HG03558 (cell line): Measurements from ENCODE around the gene ARL13B.
"Not testable (repeated sequence)": the region's sequence is repeated elsewhere in the genome, so short reads cannot be mapped to it uniquely, and the experiment has no call there.

Experiments
- ATAC-seq: cut with Tn5 transposase; IDR thresholded peaks from one replicate; pipeline ENCODE4 v1.9.1; 2021; ENCODE audit warnings: moderate number of reproducible peaks; ENCODE audit not compliant: unreplicated experiment; ENCODE audit errors: extremely low read depth

The ARL13B gene

DNA sequence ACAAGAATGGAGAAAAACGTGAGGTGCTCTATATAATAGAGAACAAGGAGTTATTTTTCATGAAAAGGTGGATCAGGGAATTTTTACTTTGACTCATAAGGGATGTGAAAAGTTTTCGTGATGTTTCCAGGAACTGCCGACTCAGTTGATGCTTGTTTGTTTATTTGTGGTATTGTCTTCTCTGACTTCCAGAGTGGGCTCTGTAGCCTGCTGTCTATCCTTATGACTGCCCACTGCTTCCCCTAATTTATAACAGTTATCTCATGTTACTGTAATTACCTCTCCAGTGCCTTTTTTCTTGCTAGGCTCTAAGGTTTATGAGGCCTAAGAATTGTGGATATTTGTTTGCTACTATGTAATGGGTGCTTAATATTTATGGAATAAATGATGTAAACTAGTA is 12.3 kb downstream of the ARL13B start:
- ATAC-seq: no peak

DNA sequence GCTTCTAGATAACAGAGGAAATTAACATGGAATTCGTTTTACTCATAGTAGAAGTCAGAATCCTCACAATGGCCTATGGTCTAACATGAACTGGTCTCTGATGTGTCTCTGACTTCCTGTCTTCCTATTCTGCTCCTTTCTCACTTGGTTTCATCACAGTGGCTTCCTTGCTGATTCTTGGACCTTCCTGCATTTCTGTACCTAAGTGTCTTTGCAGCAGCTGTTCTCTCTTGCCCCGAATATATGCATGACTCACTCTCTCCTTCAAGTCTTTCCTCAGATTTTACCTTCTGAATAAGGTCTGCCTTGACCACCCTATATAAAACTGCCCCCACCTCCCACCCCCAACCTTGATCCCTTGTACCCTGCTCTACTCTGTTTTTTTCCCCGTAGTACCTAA is 14.1 kb downstream of the ARL13B start:
- no peak for ATAC-seq

DNA sequence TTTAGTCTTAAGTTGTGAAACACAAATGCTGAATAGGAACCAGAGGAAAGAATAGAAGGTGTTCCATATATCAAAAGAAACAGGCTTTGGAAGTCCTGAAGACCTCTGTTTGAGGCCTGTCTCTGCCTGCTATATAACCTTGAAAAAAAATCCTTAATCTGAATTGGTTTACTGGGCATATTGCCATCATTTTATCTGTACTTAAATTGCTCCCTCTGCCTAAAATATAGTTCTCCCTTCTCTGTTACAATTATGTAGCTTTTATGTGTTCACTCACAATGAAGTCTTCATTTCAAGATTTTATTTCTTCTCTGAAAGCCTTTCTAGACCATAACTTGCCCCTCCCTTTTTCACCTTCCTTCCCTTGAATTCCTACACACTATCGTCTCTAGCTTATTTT is 21.2 kb downstream of the ARL13B start:
- ATAC-seq: no peak

DNA sequence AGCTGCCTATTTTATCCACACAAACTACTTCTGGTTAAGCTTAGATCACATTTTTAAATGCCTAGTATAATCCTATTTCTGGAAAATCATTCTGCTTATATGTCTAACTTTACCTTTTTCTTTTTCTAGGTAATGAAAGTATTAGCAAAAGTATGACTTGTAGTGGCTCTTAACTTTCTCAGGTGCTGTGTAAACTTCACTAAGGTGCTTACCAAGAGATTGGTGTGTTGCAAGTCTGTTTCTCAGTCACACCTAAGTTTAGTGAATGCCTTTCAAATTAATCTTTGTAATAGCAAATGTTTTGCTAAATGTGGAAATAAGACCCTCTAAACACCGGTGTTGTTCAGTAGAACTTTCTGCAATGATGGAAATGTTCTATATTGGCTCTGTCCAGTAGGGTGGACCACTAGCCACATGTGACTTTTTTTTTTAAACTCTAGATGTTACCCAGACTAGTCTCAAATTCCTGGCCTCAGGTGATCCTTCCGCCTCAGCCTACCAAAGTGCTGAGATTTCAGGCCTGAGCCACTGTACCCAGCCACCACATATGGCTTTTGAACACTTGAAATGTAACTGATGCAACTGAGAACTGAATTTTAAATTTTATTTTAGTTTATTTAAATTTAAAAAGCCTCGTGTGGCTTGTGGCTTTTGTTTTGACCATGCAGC is 22.0 kb downstream of the ARL13B start:
- no peak for ATAC-seq

DNA sequence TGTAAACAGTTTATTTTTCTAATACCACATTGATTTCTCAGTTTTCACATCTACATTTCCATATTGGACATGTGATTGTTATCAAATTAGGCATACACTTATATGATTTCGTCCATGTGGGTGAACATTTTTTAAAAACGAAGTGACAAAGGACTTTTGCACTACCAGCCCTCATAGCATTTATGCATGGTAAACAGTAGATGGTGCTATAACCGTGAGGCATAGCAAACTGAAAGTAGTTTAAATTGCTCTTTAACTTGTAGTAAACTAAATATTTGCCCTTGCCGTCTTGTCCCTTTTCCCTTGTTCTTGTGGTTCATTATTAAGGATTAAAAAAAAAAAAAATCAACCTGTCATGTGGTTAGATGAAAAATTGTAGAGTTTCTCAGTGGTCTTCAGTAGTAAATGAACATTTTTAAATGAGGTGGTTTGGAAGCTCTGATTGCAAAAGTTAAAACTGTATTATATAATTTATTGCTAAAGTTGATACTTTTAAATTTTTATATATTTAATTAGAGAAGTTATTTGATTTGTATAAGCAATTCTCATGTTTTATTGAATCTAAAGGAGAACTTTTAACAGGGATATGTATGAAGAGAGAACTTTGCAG is 24.5 kb downstream of the ARL13B start:
- ATAC-seq: peak; percentile 84

DNA sequence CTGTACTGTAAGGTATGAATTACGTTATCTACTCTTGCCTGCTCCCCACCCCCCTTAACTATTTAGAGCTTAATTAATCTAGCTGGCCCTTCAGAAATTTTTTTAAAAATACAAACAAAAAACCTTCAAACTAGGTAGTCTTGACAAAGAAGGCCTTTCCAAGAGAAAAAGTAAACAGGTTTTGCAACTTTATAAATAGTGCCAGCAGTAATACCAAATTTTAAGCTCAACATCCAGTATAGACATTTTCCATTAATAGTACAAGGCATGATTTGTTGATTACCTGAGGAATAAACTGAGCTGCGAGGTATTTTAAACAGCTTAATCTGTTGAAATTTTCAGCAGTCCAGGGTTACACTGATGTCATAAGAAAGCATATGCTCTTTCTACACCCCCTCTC is 28.3 kb downstream of the ARL13B start:
- no peak for ATAC-seq

DNA sequence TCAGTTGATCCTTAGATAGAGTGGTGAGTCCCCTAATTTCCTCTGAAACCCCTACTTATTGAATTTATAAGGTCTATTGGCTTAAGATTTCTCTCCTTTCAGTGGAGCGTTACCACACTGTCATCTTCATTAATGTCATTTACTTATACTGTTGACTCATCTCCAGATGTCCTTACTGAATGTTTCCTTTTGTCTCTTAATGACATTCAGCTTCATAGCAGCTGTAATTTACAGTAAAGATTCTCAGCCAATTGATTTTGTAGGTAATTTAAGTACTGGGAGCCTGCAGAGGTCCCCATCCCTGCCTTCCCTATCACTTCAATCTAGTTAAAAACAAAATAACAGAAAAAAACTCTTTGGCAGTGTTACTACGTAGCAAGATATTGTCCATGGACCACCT is 29.7 kb downstream of the ARL13B start:
- ATAC-seq: no peak

DNA sequence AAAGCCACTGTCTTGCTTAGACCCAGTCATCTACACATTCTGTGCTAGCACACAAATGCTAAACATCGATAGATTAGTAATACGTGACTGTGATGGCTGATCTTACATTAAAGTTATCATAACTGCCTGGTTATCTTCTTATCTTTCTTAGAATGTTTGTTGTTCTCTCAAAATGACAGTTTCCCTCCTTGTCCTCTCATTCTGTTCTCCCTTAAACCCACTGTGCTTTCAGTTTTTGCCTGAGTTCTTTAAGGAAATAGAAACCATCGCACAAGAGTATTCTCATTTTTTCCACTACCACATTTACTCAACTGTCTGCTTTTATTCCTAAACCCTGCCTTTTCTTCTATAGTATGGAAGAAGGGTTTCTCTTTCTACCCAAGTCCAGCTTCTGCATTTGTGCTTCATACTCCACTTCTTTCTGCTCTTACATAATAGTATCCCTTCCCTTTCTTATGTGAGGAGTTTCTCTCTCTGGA is 31.3 kb downstream of the ARL13B start:
- ATAC-seq: no peak

DNA sequence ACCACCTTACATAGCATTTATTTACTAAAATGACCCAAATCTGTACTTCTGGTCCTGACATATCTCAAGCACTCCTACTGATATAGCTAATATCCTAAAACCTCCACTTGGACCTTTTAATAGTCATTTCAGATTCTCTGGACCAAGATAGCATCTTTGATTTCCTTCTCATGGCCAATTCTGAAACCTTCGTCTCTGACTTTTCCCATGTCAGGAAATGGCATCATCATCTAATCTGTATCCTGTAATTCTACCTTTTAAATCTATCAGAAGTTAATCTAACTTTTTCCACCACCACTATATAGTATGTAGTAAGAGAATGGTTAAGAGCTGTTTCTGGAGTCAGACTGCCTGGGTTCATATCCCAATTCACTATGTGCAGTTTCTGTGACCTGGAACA is 32.2 kb downstream of the ARL13B start:
- no peak for ATAC-seq

DNA sequence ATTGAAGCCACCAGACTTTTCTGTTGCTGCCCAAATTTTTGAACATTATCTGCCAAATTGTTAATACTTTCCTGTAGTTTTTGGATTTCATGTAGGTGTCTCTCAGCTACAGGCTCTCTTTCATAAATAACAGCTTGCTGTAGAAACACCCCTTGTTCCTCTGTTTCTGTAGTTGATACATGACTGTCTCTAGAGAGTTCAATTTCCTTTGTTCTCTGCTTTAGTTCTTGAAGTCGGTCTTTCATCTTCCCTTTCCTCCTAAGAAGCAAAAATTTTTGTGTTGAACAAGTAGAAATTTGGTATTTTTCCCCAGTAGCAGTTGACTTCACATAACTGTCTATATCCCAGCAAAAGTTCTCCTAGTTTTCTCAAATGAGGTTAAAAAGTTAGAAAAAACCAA is 35.1 kb downstream of the ARL13B start:
- no peak for ATAC-seq

DNA sequence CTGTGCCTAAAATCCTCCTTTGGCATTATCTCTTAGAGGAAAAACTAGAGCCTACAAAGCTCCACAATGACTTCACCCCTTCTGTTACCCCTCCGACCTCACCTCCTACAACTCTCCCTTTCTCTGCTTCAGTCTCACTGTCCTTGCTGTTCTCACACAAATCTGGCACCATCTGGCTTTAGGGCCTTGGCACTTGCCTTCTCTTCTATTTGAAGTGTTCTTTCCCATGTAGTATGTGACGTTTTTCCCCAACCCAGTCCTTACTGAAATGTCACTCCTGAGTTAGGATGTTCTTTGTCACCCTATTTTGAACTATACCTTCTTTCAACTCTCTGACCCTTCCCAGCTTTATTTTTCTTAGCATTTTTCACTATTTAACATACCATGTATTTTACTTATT is 39.7 kb downstream of the ARL13B start:
- no peak for ATAC-seq

DNA sequence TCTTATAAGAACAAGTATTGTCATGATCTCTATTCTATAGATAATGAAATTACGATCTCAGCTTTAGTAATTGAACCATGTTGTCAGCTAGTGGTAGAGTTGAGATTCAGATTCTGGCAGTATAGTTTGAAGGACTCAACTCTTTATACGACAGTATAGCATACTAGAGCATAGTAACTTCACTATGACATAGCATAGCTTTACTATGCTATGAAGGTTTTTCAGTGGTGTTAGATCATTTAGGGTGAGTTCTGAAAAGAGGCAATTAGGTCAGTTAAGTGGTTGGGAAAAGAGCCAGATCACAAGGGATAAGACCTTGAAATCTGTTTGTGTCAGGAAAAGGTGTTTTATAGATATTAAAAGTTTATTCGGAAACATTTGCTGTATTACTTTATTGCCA is 40.3 kb downstream of the ARL13B start:
- ATAC-seq: no peak

DNA sequence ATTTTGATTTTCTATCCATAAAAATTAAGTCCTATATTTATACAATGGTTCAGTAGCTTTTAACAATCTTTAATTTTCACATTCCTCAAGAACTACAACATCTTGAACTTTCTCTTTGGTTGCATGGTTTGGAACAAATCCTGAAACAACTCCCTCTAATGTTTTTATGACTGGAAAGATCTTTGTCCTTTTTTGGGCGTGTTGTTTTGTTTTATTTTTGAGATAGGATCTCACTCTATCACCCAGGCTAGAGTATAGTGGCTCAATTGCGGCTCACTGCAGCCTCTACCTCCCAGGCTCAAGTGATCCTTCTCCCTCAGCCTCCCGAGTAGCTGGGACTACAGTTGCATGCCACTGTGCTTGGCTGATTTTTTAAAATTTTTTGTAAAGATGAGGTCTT is 44.4 kb downstream of the ARL13B start:
- no peak for ATAC-seq

DNA sequence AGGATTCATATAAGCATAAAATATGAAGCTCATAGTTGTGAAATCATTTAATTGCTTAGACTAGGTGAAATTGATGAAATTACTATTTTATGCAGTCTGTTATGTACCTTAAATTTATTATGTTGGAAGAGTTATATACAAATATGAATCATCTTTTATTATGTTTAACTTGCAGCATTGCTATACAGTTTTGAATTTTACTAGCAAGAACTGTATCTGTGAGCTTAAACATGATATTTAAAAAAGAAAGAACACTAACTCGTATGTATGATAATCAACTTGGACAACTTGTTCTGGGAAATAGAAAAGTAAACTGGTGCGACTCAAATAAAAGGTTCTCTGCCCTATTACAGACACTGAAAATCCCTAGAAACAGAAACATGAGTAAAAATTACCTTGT is 46.7 kb downstream of the ARL13B start:
- no peak for ATAC-seq

DNA sequence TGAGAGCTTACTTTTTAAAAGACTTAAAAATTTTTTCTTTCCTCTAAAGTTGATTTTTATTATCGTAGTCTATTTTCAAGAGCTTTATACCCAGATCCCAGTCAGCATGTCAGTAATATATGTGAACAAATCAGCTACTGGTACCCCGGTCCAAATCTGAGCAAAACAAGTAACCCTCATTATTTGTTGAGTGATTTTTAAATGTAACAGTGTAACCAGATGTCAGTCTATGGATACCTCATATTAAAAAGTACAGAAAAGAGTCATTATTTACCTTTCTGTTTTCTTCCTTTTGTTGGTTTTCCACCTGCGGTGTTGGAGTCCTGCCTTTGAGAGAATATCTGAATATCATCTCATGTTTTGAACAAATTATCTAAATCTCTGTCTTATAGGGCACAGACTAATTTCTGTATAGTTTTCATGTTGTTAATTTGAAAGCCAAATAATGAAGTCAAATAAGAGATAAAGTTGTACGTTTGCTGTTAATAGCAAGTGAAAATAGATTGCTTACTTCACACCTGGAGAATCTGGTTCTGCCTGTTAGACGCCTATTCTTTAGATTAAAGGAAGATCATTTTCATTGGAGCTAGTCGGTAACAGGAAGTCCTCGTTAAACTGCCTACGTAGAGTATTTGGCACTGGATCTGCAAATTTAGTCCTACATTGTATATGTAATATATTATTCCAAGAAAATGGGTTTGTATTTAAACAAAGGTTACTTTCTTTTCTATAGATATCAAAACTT is 48.3 kb downstream of the ARL13B start, which contains the start of gene STX19:
Gene STX19 (minus strand): TSS at position 505 of the 745 bp plus-strand sequence. CDS start 13,328 bp downstream, outside the sequence.
- ATAC-seq: no peak

DNA sequence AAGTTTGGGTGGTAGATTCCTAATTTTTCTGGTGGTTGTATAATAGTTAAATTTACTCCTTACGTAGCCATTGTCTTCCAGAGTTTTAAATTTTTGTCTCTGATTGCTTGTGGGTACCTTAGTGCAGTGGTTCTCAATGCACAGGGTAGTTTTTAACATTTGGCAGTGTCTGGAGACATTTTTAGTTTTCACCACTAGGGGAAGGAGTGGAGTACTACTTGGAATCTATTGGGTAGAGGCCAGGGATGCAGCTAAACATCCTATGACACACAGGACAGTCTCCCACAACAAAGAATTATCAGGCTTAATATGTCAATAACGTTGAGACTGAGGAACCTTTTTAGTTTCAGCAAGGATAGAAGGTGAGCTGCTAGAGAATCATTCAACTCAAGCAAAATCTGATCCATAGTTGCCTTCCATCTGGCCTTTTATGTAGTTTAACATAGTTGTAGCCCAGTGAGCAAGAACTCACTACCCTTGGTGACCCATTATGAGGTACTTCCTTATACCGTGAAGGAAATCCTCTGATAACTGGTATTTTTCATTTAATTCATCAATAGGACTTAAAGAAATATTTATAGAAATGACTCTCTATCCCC is 57.1 kb downstream of the ARL13B start:
- ATAC-seq: peak; percentile 60

DNA sequence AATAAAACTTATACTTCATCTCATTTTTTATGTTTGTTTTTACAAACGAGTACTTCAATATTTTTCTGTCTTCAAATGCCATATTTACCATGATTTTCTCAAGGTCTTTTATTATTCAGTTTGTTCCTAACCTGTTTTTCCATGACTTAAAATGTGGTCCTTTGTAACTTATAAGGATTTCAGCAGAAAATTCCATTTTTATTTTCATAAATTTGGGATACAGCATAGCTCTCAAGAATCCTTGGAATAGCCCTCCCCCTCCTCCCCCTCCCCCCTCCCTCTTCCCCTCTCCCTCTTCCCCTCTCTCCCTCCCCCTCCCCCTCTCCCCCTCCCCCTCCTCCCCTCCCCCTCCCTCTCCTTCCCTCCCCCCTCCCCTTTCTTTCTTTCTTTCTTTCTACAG is 63.3 kb downstream of the ARL13B start:
- ATAC-seq: no peak

DNA sequence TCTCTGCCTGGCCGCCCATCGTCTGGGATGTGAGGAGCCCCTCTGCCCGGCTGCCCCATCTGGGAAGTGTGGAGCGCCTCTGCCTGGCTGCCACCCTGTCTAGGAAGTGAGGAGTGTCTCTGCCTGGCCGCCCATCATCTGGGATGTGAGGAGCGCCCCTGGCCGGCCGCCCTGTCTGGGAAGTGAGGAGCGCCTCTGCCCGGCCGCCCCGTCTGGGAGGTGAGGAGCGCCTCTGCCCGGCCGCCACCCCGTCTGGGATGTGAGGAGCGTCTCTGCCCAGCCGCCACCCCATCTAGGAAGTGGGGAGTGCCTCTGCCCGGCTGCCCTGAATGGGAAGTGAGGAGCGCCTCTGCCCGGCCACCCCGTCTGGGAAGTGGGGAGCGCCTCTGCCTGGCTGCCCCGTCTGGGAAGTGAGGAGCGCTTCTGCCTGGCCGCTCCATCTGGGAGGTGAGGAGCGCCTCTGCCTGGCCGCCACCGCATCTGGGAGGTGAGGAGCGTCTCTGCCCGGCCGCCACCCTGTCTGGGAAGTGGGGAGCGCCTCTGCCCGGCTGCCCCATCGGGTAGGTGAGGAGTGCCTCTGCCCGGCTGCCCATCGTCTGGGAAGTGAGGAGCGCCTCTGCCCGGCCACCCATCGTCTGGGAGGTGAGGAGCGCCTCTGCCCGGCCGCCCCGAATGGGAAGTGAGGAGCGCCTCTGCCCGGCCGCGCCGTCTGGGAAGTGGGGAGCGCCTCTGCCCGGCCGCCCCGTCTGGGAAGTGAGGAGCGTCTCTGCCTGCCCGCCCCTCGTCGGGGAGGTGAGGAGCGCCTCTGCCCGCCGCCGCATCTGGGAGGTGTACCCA is 64.4 kb downstream of the ARL13B start:
- not testable (repeated sequence) for ATAC-seq

DNA sequence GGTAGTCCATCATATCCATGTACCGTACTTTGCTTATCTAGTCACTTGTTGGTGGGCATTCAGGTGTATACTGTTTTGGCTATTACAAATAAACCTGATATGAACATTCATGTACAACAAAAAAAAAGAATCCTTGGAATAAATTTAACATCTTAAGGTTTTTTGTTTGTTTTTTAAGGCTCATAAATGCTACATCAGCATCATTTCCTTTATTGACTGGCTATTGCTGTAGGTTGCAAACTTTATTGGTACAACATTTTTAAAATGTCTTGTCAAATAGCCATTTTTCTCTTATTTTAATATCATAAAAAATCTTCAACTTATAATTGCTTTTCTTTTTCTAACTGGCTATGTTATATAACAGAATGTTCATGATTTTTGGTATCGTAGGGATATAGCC is 66.6 kb downstream of the ARL13B start:
- ATAC-seq: no peak

DNA sequence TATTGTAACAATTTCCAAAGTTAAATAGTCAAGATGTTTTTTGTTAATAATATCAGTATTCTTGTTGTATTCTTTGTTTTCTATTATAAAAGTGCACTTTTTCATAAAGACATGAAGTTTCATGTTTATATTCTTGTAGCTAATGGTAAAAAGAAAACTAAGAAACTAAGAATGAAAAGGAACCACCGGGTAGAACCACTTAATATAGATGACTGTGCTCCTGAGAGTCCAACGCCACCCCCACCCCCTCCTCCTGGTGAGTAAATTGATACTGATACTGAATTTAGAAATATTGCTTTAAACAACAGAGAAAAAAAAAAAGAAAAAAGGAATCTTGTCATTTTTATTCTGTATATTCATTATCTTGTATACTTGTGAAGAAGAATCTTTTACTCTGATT is 69.3 kb downstream of the ARL13B start:
- no peak for ATAC-seq
